GM19467 (cell line): Measurements from ENCODE around the gene PPM1L.

Experiments
- ATAC-seq: cut with Tn5 transposase; IDR thresholded peaks from one replicate; pipeline ENCODE4 v1.9.1; 2021; ENCODE audit warnings: mild to moderate bottlenecking, moderate library complexity; ENCODE audit not compliant: unreplicated experiment

Gene PPM1L

GRCh38 chr3:160842021-160843005 lies 86.3 kb downstream of the PPM1L start:
- ATAC-seq = no peak

DNA sequence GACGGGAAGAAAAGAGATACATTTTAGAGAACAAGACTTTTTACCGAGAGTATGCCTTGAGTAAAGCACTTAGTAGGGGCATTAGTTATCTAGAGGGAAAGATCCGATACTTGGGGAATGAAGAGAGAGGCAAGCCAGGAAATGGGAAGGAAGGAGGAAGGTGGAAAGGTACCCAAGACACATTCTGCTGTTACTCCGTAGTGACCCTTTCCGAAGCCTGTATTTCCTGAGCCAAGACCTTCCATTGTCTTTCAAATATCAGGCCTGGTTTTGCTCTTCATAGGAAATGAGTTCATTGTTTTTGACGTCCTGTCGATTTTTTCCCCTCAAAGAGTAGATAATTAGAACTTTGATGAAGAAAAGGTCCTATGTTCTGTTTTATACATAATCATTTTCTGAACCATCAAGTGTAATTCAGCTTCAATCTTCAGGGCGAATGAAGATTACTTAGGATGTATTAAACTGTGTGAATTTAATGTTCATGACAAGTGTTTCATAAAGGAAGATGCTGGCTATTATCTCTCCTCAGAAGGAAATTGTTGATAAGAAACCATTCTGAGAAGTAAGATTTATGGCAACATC lies 95.7 kb downstream of the PPM1L start:
- no peak for ATAC-seq

DNA sequence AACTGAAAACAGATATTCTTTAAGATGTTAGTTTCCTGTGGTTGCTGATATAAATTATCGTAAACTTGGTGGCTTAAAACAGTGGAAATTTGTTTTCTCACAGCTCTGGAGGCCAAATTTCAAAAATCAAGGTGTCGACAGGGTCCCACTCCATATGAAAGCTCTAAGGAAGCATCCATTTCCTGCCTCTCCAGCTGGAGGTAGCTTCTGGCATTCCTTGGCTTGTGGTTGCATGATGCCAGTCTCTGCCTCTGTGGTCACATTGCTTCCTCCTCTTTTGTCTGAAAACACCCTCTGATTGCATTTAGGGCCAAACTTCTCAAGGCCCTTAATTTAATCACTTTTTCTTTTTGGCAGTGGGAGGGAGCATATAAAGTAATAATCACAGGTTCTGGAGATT lies 96.8 kb downstream of the PPM1L start:
- ATAC-seq = no peak

GRCh38 chr3:160856450-160856849 lies 100.4 kb downstream of the PPM1L start:
- ATAC-seq = no peak

- ATAC-seq = no peak
These were observed 101.6 kb downstream of the PPM1L start for GRCh38 chr3:160857476-160858119.

GRCh38 chr3:160860346-160860745 lies 104.3 kb downstream of the PPM1L start:
- no peak for ATAC-seq

- ATAC-seq = no peak
These were observed 113.8 kb downstream of the PPM1L start for GRCh38 chr3:160869825-160870224.

DNA sequence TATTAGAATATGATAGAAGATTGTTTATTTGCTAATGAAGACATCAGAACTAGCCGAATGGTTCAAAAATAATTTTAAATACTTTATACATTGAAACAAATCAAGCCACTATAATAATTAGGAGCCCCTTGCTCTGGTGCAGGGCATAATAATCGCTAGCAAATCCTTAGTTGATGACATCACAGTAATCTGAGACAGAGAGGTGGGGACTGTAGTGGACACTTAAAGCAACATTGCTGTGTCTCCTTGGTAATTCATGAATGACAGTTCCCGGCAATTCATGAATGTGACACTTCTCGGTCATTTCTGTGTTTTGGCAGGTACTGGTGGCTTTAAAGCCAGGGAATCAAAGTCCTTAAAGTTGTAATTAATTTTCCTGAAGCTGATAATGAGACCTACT lies 114.3 kb downstream of the PPM1L start:
- ATAC-seq = no peak

DNA sequence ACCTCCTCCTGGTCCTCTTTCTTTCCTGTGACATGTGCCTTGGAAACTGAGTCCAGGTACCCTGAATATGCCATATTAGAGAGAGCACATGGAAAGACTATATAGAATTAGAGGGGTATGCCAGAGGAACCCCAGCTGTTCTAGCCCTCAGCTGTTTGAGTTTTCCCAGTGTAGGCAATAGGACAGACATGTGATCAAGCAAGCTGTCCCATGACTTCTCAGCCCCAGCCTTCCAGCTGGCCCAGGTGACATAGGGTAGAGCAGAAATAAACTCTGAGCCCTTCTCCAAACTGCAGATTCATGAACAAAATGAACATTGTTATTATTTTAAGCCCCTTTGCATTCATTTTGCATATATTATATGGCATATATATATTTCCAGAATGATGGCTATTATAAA lies 118.7 kb downstream of the PPM1L start:
- ATAC-seq = no peak

GRCh38 chr3:160876643-160877042 lies 120.6 kb downstream of the PPM1L start:
- ATAC-seq = no peak

- ATAC-seq = no peak
These were observed 123.8 kb downstream of the PPM1L start for GRCh38 chr3:160879859-160880258.

- no peak for ATAC-seq
These were observed 127.3 kb downstream of the PPM1L start for GRCh38 chr3:160883373-160883772.

DNA sequence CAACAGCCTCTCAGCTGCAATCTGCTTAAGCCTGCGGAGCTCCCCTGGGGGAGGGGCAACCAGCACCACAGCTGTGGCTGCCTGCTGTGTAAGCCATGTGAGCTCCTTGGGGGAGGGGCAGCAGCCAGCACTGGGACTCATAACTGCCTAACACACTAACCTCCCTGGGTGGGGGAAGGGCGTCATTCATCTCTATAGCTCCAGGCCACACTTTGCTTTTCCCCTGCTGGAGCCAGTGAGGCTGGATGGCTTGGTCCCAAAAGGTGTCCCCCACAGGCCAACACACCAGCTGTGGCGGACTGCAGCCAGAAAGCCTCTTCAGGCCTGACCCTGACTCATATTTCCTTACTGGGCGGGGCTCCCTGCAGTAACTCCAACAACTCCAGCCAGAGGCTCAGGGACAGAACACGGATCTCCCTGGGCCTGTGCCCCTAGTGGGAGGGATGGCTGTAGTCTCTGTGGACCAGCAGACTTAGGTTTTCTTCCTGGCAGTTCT lies 129.8 kb downstream of the PPM1L start:
- no peak for ATAC-seq

DNA sequence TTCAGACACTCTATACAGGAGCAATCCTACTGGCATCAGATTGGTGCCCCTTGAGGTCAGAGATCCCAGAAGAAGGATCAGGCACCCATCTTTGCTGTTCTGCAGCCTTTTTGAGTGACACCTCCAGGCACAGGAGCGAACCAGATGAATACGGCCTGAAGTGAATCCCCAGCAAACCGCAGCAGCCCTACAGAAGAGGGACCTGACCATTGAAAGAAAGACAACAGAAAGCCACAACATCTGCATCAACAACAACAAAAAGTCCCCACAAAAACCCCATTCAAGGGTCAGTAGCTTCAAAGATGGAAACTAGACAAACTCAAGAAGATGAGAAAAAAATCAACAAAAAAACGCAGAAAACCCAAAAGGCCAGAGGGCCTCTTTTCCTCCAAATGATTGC lies 130.4 kb downstream of the PPM1L start:
- peak; percentile 65 for ATAC-seq

GRCh38 chr3:160893207-160893606 lies 137.2 kb downstream of the PPM1L start:
- no peak for ATAC-seq

DNA sequence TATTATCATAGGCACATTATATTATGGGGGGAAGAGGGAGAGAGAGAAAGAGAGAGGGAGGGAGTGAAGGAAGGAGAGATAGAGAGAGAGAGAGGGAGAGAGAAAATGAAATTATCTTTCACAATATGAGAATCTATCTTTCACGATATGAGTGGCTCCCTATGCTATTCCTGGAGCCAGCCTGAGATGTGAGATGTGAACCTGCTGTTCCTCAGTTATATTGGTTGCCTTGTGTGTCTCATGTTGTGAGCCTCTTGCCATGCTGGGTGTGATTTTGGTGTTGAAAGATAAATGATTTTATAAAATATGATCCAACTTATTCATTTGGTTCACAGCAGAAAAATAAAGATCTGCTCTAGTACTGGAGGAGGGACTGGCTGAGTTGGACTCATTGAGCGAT lies 148.7 kb downstream of the PPM1L start:
- no peak for ATAC-seq

GRCh38 chr3:160906646-160907045 lies 150.6 kb downstream of the PPM1L start:
- ATAC-seq = no peak

- no peak for ATAC-seq
These were observed 153.9 kb downstream of the PPM1L start for GRCh38 chr3:160909917-160910316.

DNA sequence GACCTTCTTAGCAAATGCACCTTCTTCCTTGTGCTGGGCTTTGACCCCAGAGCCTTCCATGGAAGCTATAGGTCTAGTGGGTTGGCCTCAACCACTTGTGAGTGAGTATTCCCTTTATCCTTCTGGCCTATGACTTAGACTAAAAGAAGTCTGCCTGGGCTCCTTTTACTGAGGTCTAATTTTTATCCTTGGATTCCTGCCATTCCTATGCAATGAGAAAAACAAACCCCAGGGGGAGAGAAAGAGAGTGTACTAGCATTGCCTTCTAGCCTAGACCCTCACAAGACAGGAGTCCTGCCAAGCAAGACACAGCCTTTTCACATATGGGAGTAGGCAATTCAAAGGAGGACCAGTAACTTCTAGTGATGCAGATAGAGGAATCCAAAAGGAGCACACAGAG lies 155.4 kb downstream of the PPM1L start:
- ATAC-seq = no peak

DNA sequence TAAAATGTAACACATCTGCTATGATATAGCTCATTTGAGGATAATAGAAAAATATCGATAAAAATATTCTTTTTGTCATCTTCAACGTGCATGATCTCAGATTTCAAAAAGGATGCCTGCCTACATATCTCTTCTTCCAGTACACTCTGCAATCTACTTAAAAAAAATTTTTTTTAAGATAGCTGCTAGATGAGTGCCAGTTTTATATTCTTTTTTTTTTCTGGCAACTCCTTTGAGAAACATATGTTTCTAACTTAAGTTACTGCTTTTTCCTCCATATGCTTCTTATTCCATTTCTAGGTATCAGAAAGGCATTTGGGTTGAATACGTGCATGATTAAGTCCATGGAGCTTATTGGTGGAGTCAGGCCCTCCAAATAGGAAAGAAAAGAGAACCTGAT lies 160.4 kb downstream of the PPM1L start:
- ATAC-seq = no peak

GRCh38 chr3:160919942-160920341 lies 163.9 kb downstream of the PPM1L start:
- no peak for ATAC-seq
